ENCODE measurements around the gene MBP.

DNA sequence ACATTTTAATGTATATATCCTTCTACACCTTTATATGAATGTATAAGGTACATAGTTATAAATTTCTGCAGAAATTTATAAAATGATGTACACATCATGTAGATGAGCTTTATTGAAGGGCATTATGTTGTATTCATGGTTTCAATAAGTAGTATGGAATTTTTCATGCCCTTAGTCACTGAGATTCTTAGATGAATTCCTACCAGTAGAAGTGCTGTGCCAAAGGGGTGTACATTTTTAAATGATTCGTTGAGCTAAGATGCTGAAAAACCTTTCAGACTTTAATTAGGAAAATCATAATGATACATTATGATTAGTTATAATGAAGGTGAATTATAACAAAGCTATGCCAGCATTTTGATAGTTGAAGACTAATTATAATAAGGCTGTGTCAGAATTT is 195.0 kb downstream of the MBP start:
- TF ChIP-seq POLR2A (IDR thresholded peaks at IDR 0.05; ENCODE audit: low read depth, low read length) (no peak), POLR2AphosphoS5 (IDR thresholded peaks at IDR 0.05; ENCODE audit: low read depth, low read length) (no peak), TAF1 (IDR thresholded peaks at IDR 0.05; ENCODE audit: borderline replicate concordance, low read depth, low read length) (no peak)

Measured in GM12892 (cell line).